Duodenal mucosa (tissue), 2 donors: Measurements from ENCODE around the gene KRTAP5-2.
"Not testable (repeated sequence)": the region's sequence is repeated elsewhere in the genome, so short reads cannot be mapped to it uniquely, and the experiment has no call there.

ENCODE experiments used
- H3K27ac ChIP-seq: one replicate; pipeline ENCODE4 v1.7.0; 2013; ENCODE audit warnings: low read depth, low read length
- H3K27me3 ChIP-seq, 2 donors: one replicate each; pipeline ENCODE4 v1.7.0; 2013; ENCODE audit warnings: low read length in 2 of 2, control low read depth in 1 of 2; ENCODE audit not compliant: insufficient read depth in 2 of 2, control insufficient read depth in 1 of 2
- H3K36me3 ChIP-seq, 2 donors: one replicate each; pipeline ENCODE4 v1.7.0; 2013; ENCODE audit warnings: low read length in 2 of 2, control low read depth in 1 of 2; ENCODE audit not compliant: insufficient read depth in 2 of 2, control insufficient read depth in 1 of 2
- H3K4me1 ChIP-seq, 2 donors: one replicate each; pipeline ENCODE4 v1.7.0; 2013; ENCODE audit warnings: low read length in 2 of 2, control low read depth in 1 of 2; ENCODE audit not compliant: insufficient read depth in 2 of 2, control insufficient read depth in 1 of 2
- H3K4me3 ChIP-seq, 2 donors: one replicate each; pipeline ENCODE4 v1.7.0; 2013; ENCODE audit warnings: low read length in 2 of 2, low read depth in 1 of 2
- H3K9ac ChIP-seq, 2 donors: one replicate each; pipeline ENCODE4 v1.7.0; 2013; ENCODE audit warnings: low read length in 2 of 2, low read depth in 1 of 2
- H3K9me3 ChIP-seq, 2 donors: one replicate each; pipeline ENCODE4 v1.7.0; 2013; ENCODE audit warnings: low read length in 2 of 2, control low read depth in 1 of 2; ENCODE audit not compliant: control insufficient read depth in 1 of 2

Gene KRTAP5-2

DNA sequence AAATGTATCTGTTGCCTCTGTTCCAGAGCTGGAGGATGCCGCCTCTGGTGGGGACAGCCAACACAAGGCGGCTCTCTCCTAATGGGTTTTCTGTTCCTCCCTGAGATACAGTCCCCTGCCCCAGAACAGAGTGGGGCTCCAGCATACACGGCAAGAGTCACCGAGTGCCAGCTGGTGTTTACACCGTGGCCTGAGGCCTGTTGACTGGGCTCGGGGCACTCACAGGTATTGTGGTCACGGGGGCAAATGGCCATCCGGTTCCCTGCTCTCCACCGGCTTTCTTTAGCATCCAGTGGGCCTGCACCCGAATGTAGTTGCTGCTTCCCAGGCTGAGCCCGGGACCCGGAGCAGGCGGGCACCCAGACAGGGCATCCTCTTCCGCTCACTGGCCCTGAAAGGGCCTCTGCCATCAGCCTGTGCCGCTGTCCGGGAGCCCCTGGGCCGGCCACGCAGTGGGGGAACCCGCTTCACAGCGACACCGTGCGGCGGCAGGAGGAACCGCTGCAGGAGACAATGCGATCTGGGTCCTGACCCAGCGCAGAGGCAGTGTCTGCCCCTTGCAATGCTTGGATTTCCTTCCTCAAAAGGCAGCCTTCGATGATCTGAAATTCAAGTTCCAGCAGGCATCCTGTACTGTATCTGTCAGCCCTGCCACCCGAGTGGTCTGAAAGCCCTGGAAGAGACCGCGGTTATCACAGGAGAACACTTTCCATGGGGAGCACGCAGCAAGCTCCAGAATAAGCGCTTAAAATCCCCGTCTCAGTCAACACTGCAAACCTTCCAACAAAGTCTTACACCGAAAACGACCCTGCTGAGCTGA, 30.6 kb upstream of the KRTAP5-2 start:
- no peak overlapping the region for H3K27ac ChIP-seq
- no peaks in the 10 kb centered on the region for H3K9me3 ChIP-seq
- no peak overlapping the region for H3K4me3 ChIP-seq
- peaks cover 4 to 30% of the 10 kb centered on the region in 2 donors for H3K27me3 ChIP-seq
- H3K4me1 ChIP-seq = no peaks in the 10 kb centered on the region
- H3K36me3 ChIP-seq = no peaks in the 10 kb centered on the region
- no peak overlapping the region for H3K9ac ChIP-seq

DNA sequence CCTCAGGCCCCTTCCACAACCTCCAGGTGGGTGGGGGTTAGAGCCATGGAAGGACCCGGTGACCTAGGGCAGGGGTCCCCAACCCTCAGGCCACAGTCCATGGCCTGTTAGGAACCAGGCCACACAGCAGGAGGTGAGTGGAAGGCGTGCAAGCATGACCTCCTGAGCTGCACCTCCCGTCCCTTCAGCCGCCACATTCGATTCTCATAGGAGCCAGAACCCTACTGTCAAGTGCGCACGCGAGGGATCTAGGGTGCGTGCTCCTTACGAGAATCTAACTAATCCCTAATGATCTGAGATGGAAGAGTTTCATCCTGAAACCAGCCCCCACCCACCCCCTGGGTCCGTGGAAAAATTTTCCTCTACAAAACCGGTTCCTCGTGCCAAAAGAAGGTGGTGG, 27.4 kb upstream of the KRTAP5-2 start:
- Histone ChIP-seq H3K4me3 (no peak overlapping the region), H3K27me3 (peaks cover 4 to 15% of the 10 kb centered on the region in 2 donors), H3K9me3 (no peaks in the 10 kb centered on the region), H3K27ac (no peak overlapping the region), H3K9ac (no peak overlapping the region), H3K4me1 (no peaks in the 10 kb centered on the region), H3K36me3 (no peaks in the 10 kb centered on the region)

DNA sequence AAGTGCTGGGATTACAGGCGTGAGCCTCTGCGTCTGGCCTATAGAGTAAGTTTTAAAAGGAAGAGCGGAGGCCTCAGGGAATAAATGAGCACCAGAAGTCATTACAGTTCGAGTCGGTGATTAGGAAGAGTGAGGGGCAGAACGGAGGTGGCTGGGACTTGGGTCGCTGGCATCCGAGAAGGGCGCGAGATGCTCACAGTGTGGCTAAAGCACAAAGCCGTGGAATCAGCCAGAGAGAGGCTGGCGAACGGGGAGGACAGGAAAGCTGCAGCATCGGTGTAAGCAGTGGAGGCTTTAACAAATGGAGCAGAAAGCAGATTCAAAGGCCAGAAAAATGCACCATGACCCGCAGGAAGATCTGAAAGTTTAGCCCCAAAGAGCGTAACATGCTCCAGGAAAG, 26.5 kb upstream of the KRTAP5-2 start:
- Histone ChIP-seq H3K27me3 (peaks cover 4 to 12% of the 10 kb centered on the region in 2 donors), H3K4me1 (no peaks in the 10 kb centered on the region), H3K36me3 (no peaks in the 10 kb centered on the region), H3K27ac (no peak overlapping the region), H3K9ac (no peak overlapping the region), H3K9me3 (no peaks in the 10 kb centered on the region), H3K4me3 (no peak overlapping the region)

DNA sequence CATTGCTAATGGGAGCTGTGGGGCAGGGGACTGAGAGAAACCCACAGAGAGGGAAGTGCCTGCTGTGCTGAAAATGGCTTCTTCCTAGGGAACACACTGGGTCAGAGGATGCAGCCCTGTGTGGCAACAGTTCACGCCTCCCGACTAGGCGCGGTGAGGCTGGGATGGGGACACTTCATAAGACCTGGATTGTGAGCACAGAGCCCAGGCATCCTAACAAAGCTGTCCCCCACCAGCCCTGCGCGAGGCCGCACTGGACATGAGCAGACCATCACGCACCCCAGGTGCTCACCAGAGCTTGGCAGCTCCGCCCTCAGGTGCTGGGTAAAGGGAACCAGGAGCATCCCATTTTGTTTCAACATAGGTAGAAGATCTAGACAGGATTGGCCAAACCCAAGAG, 25.6 kb upstream of the KRTAP5-2 start:
- Histone ChIP-seq H3K36me3 (no peaks in the 10 kb centered on the region), H3K4me3 (no peak overlapping the region), H3K27me3 (peaks cover 0 to 5% of the 10 kb centered on the region in 2 donors), H3K9ac (no peak overlapping the region), H3K9me3 (no peaks in the 10 kb centered on the region), H3K27ac (no peak overlapping the region), H3K4me1 (no peaks in the 10 kb centered on the region)

DNA sequence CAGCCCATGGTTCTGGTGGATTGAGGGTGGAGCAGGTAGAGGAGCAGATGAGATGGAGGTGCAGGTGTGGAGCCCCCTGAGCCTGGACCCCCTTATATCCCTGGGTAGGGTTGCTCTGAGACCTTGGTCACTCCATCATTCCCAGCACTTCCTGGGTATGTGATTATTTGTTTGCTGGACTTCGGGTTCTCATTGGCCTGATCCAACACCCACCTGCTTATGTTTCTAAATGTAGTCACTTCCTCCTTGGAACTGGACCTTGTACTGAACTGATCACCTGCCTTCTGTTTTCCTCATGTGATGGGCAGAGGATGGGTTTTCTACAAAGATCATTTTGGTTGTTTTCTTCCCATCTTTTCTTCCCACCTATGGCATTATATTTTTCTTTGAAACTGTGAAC, 24.0 kb upstream of the KRTAP5-2 start, which contains the start of gene KRTAP5-4:
KRTAP5-4 (minus strand) TSS at position 53 of the 400 bp plus-strand sequence; CDS start at position 8, 45 bp downstream.
- Histone ChIP-seq H3K9ac (no peak within 1 kb of the TSS), H3K36me3 (no peaks in the 10 kb centered on the region), H3K9me3 (no peaks in the 10 kb centered on the region), H3K4me1 (no peaks in the 10 kb centered on the region), H3K4me3 (no peak within 1 kb of the TSS), H3K27ac (no peak within 1 kb of the TSS), H3K27me3 (no peaks in the 10 kb centered on the region)

DNA sequence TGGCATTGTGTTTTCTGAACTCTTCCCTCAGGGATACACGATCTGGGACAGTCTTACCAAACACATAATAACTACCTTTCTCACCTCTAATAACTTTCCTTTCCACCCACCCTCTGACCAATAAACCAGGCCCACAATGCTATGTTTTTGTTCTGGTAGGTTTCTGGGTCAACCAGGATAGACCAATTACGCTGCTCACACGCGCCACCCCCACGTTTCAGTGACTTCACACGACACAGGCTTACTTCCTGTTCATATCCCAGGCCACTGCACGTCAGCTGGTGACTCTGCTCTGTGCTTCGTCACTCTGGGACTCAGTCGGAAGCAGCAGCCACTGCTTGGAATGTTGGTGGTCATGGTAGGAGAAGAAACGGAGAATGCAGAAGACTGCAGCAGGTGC, 21.4 kb upstream of the KRTAP5-2 start:
- H3K27ac ChIP-seq = no peak overlapping the region
- H3K9ac ChIP-seq = no peak overlapping the region
- peaks cover 0 to 11% of the 10 kb centered on the region in 2 donors for H3K27me3 ChIP-seq
- no peaks in the 10 kb centered on the region for H3K9me3 ChIP-seq
- H3K4me1 ChIP-seq = no peaks in the 10 kb centered on the region
- no peaks in the 10 kb centered on the region for H3K36me3 ChIP-seq
- no peak overlapping the region for H3K4me3 ChIP-seq

DNA sequence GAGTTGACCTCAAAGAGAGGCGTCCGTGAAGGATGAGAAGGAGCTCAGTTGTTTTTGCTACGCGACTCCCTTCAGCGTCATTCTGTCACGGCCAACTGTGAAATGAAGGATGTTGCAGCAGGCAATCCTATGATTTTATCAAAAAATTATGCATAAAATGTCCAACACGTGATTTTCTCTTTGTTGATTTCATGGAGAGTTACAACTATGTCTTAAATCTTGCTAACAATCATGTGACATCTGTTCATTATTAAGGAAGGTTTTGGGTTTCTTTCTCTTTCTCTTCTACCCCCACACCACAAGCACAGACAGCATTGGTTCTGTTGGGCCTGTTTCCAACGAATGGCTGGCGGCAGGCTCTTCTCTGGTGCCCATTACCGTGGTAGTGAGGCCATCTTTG, 20.1 kb upstream of the KRTAP5-2 start:
- no peak overlapping the region for H3K4me3 ChIP-seq
- H3K27ac ChIP-seq = no peak overlapping the region
- H3K9me3 ChIP-seq = no peaks in the 10 kb centered on the region
- H3K27me3 ChIP-seq = peaks cover 0 to 11% of the 10 kb centered on the region in 2 donors
- H3K36me3 ChIP-seq = no peaks in the 10 kb centered on the region
- H3K4me1 ChIP-seq = no peaks in the 10 kb centered on the region
- H3K9ac ChIP-seq = no peak overlapping the region

DNA sequence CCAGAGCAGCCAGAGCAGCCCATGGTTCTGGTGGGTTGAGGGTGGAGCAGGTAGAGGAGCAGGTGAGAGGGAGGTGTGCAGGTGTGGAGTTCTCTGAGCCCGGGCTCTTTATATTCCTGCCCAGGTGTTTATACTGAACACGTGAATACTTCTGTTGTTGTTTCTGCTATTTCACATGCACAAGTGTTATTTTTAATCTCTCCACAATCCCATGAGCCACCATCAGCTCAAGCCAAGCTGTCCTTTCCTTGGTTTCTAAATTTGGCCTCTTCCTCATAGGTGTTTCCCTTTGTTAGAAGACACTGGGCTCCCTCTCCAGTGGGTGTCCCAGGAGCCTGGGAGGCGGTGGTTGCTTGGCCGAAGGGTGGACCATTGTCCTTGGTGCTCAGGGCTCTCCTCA, 10.3 kb upstream of the KRTAP5-2 start, which contains the start of gene KRTAP5-3:
KRTAP5-3 (minus strand) TSS at position 101 of the 400 bp plus-strand sequence; CDS start at position 23, 78 bp downstream.
- H3K9ac ChIP-seq = no peak within 1 kb of the TSS
- H3K27me3 ChIP-seq = no peaks in the 10 kb centered on the region
- H3K4me1 ChIP-seq = no peaks in the 10 kb centered on the region
- H3K9me3 ChIP-seq = no peaks in the 10 kb centered on the region
- no peak within 1 kb of the TSS for H3K4me3 ChIP-seq
- H3K27ac ChIP-seq = no peak within 1 kb of the TSS
- H3K36me3 ChIP-seq = no peaks in the 10 kb centered on the region

DNA sequence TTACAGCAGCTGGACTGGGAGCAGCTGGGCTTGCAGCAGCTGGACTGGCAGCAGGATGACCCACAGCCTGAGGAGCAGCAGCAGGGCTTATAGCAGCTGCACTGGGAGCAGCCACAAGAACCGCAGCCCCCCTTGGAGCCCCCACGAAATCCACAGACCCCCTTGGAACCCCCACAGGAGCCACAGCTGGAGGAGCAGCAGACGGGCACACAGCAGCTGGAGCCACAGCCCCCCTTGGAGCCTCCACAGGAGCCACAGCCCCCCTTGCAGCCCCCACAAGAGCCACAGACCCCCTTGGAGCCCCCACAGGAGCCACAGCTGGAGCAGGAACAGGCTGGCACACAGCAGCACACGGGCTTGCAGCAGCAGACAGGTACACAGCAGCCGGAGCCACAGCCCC, 9.8 kb upstream of the KRTAP5-2 start:
- H3K4me1 ChIP-seq, H3K9ac ChIP-seq, H3K4me3 ChIP-seq, H3K27me3 ChIP-seq, H3K9me3 ChIP-seq, H3K27ac ChIP-seq, H3K36me3 ChIP-seq: not testable (repeated sequence)

DNA sequence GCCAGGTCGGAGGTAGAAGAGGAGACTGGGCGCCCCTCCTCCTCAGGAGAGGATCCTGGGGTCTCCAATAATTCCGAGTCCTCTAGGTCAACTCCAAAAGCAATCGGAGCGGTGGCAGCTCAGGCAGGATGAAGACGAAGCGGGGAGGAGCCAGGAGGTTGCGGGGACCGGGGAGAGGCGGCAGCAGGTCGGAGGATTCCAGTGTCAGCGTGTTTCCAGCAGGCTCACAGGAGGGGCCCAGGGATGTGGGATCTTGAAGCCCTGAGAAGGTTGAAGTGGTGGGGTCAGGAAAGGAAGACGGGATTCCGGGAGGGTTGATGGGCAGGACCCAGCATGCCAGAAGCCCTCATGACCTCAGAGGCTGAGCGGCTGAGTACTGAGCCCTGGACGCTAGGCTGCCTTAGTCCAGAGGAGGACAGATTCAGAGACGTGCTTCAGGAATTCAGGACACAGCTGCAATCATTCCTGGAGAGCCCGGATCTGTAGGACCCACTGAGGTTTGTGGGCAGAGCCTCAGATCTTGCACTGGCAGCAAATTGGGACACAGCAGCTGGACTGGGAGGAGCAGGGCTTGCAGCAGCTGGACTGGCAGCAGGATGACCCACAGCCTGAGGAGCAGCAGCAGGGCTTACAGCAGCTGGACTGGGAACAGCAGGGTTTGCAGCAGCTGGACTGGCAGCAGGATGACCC, 9.2 kb upstream of the KRTAP5-2 start:
- not testable (repeated sequence) for H3K27ac ChIP-seq, H3K27me3 ChIP-seq

More for the DNA sequence above, 9.2 kb upstream of the KRTAP5-2 start:
- H3K9ac ChIP-seq, H3K4me3 ChIP-seq, H3K36me3 ChIP-seq, H3K4me1 ChIP-seq, H3K9me3 ChIP-seq: not testable (repeated sequence)
